HEK293 (cell line): ENCODE measurements around the gene APOL5.

ENCODE experiments used
- ZBTB26 ChIP-seq: fragments of 450-650 bp; formaldehyde crosslinking; optimal IDR thresholded peaks from 2 replicates; pipeline ENCODE3; 2016; ENCODE audit warnings: missing biosample characterization, mild to moderate bottlenecking, missing genetic modification characterization
- ZBTB7A ChIP-seq: fragments of 450-650 bp; formaldehyde crosslinking; IDR thresholded peaks from 2 replicates; pipeline ENCODE4 v1.5.1; 2016; ENCODE audit warnings: low read depth, missing biosample characterization, missing genetic modification characterization
- ZNF169 ChIP-seq: fragments of 450-650 bp; formaldehyde crosslinking; IDR thresholded peaks from 2 replicates; pipeline ENCODE4 v1.5.1; 2016; ENCODE audit warnings: missing biosample characterization, missing genetic modification characterization
- ZNF24 ChIP-seq: fragments of 450-650 bp; formaldehyde crosslinking; IDR thresholded peaks from 2 replicates; pipeline ENCODE4 v1.5.1; 2016; ENCODE audit warnings: missing biosample characterization, missing genetic modification characterization
- ZNF530 ChIP-seq: fragments of 450-650 bp; formaldehyde crosslinking; IDR thresholded peaks from 2 replicates; pipeline ENCODE4 v1.5.1; 2016; ENCODE audit warnings: low read depth, missing biosample characterization, missing genetic modification characterization
- ZNF777 ChIP-seq: fragments of 450-650 bp; formaldehyde crosslinking; IDR thresholded peaks from 2 replicates; pipeline ENCODE4 v1.5.1; 2017; ENCODE audit warnings: missing biosample characterization, missing genetic modification characterization, borderline replicate concordance
- TF ChIP-seq, protein P1 (sequence below): fragments of 450-650 bp; formaldehyde crosslinking; IDR thresholded peaks from 2 replicates; pipeline ENCODE4 v1.5.1; 2016; ENCODE audit warnings: missing biosample characterization, missing genetic modification characterization

DNA sequence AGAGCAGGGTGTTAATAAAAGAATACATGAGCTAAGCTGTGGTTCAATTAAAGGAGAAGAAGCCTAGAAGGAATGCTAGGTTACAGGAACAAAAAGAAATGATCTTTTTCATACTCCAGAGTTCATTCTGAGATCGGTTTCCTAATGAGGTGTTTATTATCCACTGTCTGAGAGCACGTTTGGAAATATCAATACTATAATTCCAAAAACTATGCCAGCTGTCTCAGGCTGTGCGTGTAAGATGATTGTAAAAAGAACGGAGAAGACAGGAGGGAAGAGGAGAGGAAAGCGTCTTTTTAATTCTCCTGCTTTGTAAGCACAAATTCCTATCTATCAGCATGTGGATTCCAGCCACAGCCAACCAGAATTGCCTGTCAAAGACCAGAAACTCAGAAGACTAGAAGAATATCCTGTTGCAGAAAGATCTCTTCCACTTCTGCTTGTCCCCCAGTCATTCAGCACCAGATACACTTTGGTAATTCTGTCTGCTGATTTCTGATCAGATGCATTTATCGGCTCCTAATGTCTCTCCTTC, 25.7 kb downstream of the APOL5 start:
- TF ChIP-seq ZNF24 (tag by site-specific recombination) = no peak
- TF ChIP-seq, protein P1, sequence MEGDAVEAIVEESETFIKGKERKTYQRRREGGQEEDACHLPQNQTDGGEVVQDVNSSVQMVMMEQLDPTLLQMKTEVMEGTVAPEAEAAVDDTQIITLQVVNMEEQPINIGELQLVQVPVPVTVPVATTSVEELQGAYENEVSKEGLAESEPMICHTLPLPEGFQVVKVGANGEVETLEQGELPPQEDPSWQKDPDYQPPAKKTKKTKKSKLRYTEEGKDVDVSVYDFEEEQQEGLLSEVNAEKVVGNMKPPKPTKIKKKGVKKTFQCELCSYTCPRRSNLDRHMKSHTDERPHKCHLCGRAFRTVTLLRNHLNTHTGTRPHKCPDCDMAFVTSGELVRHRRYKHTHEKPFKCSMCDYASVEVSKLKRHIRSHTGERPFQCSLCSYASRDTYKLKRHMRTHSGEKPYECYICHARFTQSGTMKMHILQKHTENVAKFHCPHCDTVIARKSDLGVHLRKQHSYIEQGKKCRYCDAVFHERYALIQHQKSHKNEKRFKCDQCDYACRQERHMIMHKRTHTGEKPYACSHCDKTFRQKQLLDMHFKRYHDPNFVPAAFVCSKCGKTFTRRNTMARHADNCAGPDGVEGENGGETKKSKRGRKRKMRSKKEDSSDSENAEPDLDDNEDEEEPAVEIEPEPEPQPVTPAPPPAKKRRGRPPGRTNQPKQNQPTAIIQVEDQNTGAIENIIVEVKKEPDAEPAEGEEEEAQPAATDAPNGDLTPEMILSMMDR (tag by site-specific recombination) = no peak
- TF ChIP-seq ZNF777 (tag by site-specific recombination) = no peak
- no peak for TF ChIP-seq ZBTB7A (tag by site-specific recombination)
- no peak for TF ChIP-seq ZNF169 (tag by site-specific recombination)
- TF ChIP-seq ZBTB26 (tag by site-specific recombination) = no peak
- TF ChIP-seq ZNF530 (tag by site-specific recombination) = no peak
